HG02642 (cell line): Measurements from ENCODE around the gene PLXDC2.

ENCODE experiments used
- ATAC-seq: cut with Tn5 transposase; IDR thresholded peaks from one replicate; pipeline ENCODE4 v1.9.1; 2021; ENCODE audit warnings: mild to moderate bottlenecking; ENCODE audit not compliant: unreplicated experiment, poor library complexity

PLXDC2 gene

DNA sequence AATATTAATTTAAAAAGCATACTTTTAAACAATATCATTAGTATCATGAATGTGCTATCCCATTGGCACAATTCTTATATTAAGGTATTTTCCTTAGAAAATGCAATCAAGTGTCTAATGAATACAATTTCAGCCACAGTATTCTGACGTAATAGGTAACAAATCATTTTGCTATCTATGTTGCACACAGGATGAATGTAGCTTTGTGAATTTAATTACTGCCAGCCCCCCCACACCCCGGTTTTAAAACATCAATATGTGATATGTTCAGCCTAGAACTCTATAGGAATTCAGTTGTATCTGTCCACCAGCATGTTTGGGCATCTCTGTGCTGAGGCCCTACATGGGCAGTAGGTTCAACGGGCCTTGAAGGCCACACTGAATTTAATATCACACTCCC lies 274.6 kb downstream of the PLXDC2 start:
- no peak for ATAC-seq

DNA sequence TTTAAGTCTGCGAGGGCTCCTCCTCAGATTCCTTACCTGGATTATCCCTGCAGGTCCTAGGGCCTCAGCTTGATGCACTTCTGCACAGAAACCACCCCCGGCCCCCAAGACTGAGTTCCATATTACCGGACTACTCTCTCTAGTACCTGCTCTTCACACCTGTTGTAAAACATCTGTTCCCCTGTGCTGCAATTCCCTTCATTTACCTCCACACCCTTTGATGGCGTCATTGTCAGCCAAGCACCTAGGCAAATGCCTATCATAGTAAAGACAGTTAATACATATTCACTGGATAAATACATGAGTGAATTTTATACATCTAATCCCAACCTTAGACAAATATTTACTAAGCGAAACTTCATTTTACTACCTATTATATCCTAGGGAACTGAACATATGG lies 275.5 kb downstream of the PLXDC2 start:
- ATAC-seq = no peak

DNA sequence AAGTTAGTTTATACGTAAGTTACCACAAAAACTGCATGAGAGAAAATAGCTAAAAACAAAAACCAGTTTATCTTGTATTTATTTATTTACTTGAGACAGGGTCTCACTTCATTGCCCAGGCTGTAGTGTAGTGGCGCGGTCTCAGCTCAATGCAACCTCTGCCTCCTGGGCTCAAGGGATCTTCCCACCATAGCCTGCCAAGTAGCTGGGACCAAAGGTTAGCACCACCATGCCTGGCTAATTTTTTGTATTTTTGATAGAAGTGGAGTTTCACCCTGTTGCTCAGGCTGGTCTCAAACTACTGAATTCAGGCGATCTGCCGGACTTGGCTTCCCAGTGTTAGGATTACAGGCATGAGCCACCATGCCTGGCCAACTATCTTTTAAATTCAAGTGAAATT lies 277.4 kb downstream of the PLXDC2 start:
- ATAC-seq = no peak

DNA sequence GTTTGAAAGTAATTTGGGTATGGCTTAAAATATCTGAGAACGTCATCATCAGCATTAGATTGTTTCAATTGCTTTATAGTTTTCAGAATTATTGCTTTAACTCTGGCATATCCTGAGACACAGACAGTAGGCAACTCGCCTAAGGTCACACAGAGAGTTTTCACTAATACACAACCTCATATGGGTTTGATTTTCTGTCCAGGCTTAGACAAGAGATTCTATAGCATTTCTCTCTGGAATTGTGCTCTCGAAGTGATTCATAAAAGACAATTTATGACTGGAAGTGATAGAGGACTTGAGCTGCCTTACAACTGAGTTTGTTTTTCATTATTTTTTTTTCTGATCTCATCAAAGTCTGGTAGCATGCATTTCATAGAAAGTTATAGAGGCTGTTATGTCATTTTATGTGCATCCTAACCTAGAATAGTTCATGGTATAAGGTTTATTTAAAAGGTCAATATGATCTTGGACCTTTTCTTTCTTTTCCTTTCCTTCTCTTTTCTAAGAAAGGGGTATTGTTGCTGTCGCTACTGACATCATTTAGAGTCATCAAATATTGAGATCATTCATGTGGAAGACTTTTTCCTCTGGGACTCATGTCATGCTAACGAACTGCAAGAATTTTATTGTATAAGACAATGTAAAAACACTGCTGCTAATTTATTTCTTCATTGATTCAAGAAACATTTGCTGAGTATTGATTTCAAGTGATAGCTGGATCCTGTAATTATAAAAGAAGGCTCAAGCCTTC lies 278.2 kb downstream of the PLXDC2 start:
- no peak for ATAC-seq

DNA sequence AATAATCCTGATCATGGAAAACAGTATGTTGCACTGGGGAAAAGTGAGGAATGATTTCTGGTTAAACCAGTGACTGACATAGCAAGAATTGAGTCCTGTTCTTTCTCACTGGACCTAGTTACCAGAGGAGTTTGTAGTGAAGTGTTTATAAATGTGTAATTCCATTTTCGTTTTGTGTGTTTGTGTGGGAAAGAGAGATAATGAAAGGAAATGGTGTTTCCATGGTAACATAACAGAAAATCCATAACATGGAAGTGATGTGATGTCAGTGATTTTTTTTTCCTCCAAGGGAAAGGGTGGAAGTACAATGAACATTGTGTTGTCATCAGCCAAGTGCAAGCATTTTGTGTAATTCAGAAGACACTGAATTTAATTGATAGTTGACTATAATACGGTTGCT lies 283.9 kb downstream of the PLXDC2 start:
- ATAC-seq = no peak

DNA sequence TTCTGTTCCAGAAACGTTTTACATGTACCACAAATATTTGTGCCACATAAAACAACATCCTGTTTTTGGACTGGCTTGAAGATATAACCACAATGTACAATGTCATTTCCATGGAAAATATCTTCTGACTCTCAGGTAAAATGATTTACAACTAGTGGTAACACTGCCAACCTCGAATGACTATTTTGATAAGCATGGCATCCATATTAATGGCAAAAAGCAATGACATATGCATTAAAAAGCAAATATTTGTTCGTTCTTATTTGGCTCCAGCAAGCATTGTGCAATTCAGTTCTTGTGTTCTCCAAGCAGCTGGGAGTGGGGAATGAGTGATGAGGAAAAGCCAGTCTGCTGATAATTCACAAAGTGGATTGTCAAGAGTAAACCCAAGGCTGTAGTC lies 289.0 kb downstream of the PLXDC2 start:
- no peak for ATAC-seq

DNA sequence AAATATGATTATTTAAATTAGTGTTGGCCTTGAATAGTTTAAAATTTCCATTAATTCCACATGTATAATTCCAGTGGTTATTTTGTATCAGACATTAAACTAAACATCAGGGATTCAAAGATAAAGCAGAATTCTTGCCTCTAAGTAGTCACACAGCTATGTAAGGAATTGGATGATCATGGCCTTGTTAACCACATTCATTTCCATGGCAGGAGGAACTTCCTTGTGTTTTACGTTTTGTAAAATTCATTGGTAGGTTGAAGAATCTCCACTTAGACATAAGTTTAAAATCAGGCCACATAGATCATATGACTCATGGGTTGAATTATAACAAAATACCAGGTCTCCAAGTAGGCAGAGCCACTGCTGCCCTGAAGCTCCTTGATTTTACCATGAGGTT lies 289.7 kb downstream of the PLXDC2 start:
- ATAC-seq = no peak

DNA sequence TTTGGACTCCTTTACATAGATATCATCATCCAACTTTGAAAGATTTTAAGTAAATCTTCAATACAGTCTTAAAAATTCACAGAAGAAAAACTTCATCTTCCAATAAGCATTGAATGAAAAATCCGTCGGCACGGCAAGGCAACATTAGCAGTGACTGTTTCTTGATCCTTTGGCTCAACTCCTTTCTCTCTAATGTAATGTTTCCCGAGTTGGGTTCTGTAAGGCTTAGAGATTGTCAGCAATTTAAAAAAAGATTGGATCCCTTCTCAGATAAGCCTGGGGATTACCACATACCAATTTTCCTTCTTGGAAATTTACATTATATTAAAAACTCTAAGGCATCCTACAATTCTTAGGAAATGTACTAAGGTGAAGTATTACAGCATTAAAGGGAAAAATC lies 291.8 kb downstream of the PLXDC2 start:
- ATAC-seq = no peak

DNA sequence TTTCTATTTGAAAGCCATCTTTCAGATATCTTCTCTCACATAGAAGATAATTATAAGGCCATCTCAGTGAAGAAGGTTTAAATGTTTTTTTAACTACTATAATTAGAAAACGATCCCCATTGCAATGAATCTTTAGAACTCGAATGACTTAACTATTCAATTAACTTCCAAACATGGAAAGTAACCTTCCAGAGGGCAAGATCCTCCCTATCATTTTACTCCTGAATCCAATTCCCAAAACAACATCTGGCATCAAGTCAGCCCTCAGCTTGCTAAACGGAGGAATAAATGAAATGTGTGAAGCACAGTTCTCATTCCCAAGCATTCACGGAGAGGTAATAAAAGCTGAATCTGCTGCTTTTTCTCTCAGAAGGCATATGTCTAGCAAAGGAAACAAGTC lies 293.4 kb downstream of the PLXDC2 start:
- no peak for ATAC-seq

DNA sequence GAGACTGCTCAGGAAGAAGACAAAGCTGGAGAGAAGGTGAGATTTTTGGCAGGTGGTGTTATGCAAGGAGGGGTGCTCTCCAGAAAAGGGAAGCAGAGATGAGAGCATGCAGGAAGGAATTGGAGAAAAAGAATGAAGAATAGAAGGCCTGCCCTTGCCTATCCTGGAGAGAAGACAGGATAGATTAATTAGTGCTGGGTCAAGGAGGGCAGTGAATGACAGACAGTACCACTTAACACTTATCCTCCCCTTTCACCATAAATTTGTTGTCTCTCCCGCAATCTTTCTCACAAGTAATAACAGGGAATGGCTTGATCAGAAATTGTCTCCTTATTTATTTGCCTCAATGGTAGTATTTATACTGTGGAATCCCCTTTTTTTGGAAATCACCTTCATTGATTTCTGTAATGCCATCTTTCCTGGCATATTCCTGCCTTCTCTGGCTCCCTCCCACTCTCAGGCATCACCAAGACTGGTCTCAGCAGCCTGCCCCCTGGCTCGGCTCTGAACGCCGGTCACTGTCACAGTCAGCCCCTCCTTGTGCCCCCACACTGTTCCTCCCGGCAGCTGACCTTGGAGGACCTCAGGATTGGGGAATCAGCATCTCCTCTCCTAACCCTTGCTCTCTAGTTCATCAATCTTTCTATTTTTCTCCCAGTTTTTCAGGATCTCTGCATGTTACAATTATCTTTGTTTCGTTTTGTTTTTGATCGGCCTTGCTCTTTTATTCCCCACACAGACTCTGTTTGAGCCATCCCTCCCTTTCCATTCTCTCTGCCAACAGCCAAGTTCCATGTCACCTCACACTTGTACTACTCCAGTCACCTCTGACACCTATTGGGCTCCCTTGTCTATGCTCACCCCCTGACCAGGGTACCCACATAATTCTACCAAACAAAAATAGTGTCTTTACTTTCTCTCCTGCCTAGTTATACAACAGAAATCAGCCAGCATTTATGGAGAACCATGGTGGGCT lies 294.2 kb downstream of the PLXDC2 start:
- no peak for ATAC-seq

DNA sequence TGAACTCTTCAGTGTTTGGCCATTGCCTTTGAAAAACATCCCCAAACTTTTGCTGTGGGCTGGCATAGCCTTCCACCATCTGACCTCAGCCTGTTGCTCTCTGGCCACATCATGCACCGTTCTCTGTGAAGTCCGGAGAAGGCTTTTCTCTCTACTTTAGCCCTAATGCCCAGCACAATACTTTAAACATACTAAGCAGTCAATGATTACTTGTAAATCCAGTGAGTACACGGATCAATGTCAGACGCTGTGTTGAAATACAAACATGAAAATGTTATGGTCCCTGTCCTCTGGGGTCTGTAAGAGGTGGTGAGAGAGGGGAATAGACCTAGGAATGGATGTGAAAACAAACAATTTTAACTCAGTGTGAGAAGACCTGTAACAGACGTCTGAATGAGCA lies 297.9 kb downstream of the PLXDC2 start:
- ATAC-seq = no peak

DNA sequence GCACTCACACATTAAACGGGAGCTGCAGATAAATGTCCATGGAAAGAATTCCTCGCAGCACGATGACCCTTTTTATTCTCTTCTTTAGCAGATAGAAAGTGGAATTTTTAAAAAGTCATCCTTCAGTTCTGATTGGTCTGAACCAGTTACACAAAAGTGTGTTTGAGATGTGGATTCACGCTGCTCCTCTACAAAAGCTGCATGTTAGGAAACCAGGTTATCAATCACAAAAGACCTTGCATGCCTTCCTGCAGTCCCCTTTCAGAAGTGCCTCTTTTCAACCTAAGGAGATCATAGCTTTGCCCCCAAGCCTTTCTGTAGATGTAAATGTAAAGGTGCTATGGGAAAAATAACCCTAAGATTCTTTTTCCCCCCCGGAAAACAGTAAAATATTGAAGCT lies 299.7 kb downstream of the PLXDC2 start:
- ATAC-seq = no peak

DNA sequence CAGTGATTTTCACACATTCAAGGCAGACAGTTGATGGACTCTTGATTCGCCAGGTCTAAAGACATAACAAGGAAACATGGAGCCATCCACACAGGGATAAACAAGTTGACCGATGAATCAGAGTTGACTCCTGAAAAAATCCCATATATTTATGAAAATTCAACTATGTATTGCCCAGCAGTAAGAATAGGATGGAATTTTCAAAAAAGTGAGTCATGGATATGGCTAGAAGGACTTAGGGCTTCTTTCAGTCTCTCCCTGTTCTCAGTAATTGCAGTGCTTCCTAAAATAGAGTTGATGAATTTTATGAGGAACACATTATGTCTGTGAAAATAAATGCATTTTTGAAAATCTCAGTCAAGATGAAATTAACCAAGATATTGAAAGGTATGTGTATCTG lies 301.2 kb downstream of the PLXDC2 start:
- no peak for ATAC-seq

DNA sequence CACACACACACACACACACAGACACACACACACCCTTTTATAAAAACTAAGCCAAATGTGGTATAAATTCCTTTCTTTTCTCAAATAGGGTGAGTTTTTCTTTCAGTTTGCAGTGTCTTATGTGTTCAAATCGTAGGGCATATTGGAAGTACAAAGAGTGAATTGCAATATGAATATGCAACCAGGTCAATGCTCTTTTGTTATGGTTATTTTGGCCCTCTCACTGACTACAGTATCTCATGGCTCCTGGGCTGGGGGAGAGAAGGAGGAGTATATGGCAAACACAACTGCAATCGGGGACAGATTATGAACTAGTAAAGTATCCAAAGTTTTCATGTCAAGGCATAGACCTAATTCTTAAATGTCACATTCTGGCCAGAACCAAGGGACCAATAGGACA lies 301.9 kb downstream of the PLXDC2 start:
- ATAC-seq = no peak

DNA sequence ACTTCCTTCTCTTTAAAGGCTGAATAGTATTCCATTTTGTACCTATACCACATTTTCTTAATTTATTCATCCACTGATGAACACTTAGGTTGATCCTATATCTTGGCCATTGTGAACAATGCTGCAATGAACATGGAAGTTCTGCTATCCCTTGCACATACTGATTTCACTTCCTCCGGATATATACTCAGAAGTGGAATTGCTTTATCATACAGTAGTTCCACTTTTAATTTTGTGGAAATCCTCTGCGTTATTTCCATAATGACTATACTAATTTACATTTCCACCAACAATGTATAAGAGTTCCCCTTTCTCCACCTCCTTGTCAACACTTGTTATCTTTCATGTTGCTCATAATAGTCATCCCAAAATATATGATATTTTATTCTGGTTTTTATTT lies 312.6 kb downstream of the PLXDC2 start:
- ATAC-seq = no peak

DNA sequence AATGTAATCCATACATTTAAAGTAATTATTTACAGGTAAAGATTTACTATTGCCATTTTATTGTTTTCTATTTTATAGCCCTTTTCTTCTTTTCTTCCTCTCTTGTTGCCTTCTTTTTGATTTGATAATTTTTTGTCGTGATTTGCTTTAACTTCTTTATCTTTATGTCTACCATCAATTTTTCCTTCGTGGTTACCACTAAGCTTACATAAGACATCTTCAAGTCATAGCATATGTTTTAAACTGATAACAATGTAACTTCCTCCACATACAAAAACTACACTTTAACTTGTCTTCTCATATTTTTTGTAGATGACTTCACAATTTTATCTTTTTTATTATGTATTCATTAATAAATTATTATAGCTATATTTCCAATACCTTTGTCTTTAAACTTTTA lies 316.6 kb downstream of the PLXDC2 start:
- ATAC-seq = no peak

DNA sequence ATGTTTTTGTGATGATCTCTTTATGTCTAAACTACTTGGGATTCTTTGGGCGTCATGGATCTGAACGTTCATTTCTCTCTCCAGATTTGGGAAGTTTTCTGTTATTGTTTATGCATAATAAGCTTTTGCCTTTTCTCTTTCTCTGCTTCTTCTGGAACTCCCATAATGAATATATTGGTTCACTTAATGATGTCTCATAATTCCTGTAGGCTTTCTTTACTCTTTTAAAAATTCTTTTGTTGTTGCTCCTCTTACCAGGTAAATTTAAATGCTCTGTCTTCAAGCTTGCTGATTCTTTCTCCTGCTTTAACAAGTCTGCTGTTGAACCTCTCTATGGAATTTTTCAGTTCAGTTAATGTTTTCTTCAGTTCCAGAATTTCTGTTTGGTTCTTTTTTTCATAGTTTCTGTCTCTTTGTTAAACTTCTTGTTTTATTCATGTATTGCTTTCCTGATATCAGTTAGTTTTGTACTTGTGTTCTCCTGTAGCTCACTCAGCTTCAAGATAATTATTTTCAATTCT lies 317.5 kb downstream of the PLXDC2 start:
- ATAC-seq = no peak

DNA sequence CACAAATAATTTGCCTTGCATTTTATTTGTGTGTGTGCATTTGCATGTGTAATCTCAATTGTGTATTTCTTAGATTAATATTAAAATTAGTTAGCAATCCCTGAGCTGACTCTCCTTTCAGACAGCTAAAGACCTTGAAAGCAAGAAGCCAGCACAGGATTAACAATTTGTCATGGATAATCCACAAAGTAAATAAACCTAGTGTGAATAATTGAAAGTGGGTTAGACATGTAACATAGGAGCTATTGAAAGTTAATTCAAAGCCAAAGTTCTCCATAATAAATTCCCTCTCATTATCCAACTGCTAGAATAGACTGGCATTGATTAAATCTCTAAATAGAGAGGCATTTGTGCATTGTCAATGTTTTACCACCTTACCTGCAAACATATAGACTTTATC lies 326.1 kb downstream of the PLXDC2 start:
- no peak for ATAC-seq

DNA sequence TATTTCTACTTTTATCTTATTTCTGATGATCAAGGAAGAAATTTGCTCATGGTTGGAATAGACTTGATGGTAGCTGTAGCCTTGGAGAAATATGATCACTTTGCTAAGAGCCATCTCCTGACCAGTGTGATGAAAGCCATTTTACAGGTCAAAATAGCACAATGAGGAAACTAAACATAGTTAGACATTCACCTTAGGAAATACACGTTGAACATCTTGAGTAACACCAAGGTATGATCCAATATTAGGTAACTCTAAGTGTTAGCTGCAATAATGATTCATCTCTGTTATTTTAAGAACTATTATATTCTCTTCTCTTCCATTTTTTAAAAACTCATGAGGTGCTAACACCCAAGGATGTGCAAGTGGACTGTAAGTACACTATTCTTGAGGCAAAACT lies 328.0 kb downstream of the PLXDC2 start:
- ATAC-seq = no peak

DNA sequence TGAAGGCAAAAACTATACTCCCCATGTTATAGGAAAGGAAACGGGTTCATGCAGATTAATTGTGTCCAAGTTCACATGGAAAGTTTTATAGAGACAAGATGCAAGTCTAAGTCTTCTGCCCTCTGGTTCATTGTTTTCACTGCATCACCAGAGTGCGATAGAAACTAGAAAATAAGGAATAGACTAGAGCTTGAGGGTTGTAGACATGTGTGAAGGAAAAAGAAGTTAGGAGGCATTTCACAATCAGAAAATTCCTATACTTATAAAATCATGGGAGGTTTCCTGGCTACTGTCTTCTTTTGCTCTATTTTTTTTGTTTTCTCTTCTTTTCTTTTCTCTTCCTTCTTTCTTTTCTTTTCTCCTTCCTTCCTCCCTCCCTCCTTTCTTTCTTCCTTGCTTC lies 329.8 kb downstream of the PLXDC2 start:
- no peak for ATAC-seq

DNA sequence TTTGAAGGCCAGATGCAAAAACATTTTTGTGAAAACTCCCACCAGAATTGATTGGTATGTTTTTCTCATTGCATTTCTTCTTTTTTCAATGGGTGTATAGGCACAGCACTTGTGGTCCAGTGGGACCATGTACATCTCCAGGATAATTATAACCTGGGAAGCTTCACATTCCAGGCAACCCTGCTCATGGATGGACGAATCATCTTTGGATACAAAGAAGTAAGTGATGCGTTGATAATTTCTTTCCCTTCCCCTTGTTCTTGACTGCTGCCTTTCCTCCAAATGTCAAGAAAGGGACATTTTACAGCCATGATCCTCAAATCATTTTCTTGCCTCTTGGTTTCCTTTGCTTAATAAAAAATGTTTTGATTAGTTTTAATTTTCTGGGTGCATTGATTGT lies 331.5 kb downstream of the PLXDC2 start:
- ATAC-seq = no peak
